Endothelial cell of umbilical vein (primary cell): ENCODE measurements around the gene DCLRE1A. TPM values are rescaled to one million over a fixed set of nuclear protein-coding genes. Genes with fewer than 3 reads are reported as not detected.

Source experiments
- BruUV-seq: library from RNA; stranded (reverse); fragments of 400-500 nt; replicated peaks from 2 replicates; lab custom pipeline; 2021; lab: Mats Ljungman, UMichigan
- CTCF ChIA-PET: fragments of 300-600, 350-600 bp; sonication (Branson Sonifier 250); formaldehyde crosslinking; loops from one replicate; lab custom pipeline; 2021; ENCODE audit warnings: antibody characterized with exemption, inconsistent platforms; lab: Charles Lee
- POLR2A ChIA-PET: fragments of 300-600, 350-600 bp; sonication (Branson Sonifier 250); formaldehyde crosslinking; loops from one replicate; lab custom pipeline; 2021; ENCODE audit warnings: antibody characterized with exemption, inconsistent platforms; lab: Charles Lee
- DNase-seq: peaks from one replicate; pipeline ENCODE4 v3.0.0-alpha.2; 2011; ENCODE audit warnings: low read depth, low spot score
- FAIRE-seq: peaks from 2 replicates; lab custom pipeline; 2011; peaks lifted over from hg19 to GRCh38; lab: Jason Lieb, UNC
- H2AFZ ChIP-seq: 2 replicates; pipeline ENCODE4 v1.6.0; 2012; ENCODE audit warnings: low read depth, low read length, control low read depth, inconsistent platforms
- H3K27ac ChIP-seq: 2 replicates; pipeline ENCODE4 v1.5.1; 2011; ENCODE audit warnings: low read depth, mild to moderate bottlenecking, control low read depth, low read length, moderate library complexity; ENCODE audit not compliant: insufficient read depth
- H3K27me3 ChIP-seq, 2 experiments: 2 replicates each; pipeline versions ENCODE4 v1.6.0 to v1.6.1; 2011; ENCODE audit warnings: low read length in 2 of 2, mixed read lengths in 1 of 2; ENCODE audit not compliant: control insufficient read depth in 2 of 2, insufficient read depth in 2 of 2
- H3K36me3 ChIP-seq, 2 experiments: 2 replicates in 1 of 2; 3 replicates in 1 of 2; pipeline ENCODE4 v1.5.1; 2011; ENCODE audit warnings: low read length in 2 of 2, mild to moderate bottlenecking in 1 of 2, moderate library complexity in 1 of 2; ENCODE audit not compliant: control insufficient read depth in 2 of 2, insufficient read depth in 2 of 2; ENCODE audit errors: extremely low read depth in 1 of 2
- H3K4me1 ChIP-seq: 3 replicates; pipeline ENCODE4 v1.5.1; 2011; ENCODE audit warnings: mild to moderate bottlenecking, low read length; ENCODE audit not compliant: control insufficient read depth, insufficient read depth; ENCODE audit errors: extremely low read depth
- H3K4me2 ChIP-seq: 2 replicates; pipeline ENCODE4 v1.6.1; 2011; ENCODE audit warnings: low read length, control low read depth, mixed read lengths; ENCODE audit not compliant: insufficient read depth
- H3K4me3 ChIP-seq, 3 experiments: fragments of 200-600 bp in 1 of 3; sonication (generic), shearing (Covaris generic) in 1 of 3; replicated peaks in 1 of 3; 2 replicates each; pipeline ENCODE4 v1.5.1; 2011 to 2016; ENCODE audit warnings: control low read depth in 3 of 3, low read length in 3 of 3, mild to moderate bottlenecking in 2 of 3, inconsistent platforms in 1 of 3, low read depth in 1 of 3, moderate library complexity in 1 of 3; ENCODE audit not compliant: insufficient read depth in 1 of 3
- H3K79me2 ChIP-seq: 2 replicates; pipeline ENCODE4 v1.6.0; 2012; ENCODE audit warnings: low read length, inconsistent platforms; ENCODE audit not compliant: control insufficient read depth, insufficient read depth
- H3K9ac ChIP-seq: replicated peaks from 2 replicates; pipeline ENCODE3; 2011; ENCODE audit warnings: low read length, control low read depth; ENCODE audit not compliant: insufficient read depth; ENCODE audit errors: extremely low read depth
- H3K9me1 ChIP-seq: replicated peaks from 3 replicates; pipeline ENCODE4 v1.6.0; 2011; ENCODE audit warnings: mild to moderate bottlenecking, low read length; ENCODE audit not compliant: control insufficient read depth, insufficient read depth; ENCODE audit errors: extremely low read depth
- H3K9me3 ChIP-seq: replicated peaks from 2 replicates; pipeline ENCODE4 v1.5.1; 2012; ENCODE audit warnings: low read length, inconsistent platforms; ENCODE audit not compliant: control insufficient read depth, insufficient read depth
- H4K20me1 ChIP-seq: replicated peaks from 2 replicates; pipeline ENCODE3; 2011; ENCODE audit warnings: mild to moderate bottlenecking, low read length; ENCODE audit not compliant: control insufficient read depth, insufficient read depth; ENCODE audit errors: extremely low read depth
- CTCF ChIP-seq, 2 donors: IDR thresholded peaks; 1 replicate in 1 of 2; 2 replicates in 1 of 2; pipeline ENCODE4 v1.5.1; 2011; ENCODE audit warnings: low read length in 2 of 2, mild to moderate bottlenecking in 2 of 2, moderate library complexity in 2 of 2, control low read depth in 1 of 2, inconsistent platforms in 1 of 2, low read depth in 1 of 2; ENCODE audit not compliant: insufficient read depth in 1 of 2; ENCODE audit errors: extremely low read depth in 1 of 2
- FOS ChIP-seq: IDR thresholded peaks from 2 replicates; pipeline ENCODE4 v1.6.1; 2011; ENCODE audit warnings: mild to moderate bottlenecking, low read length, moderate library complexity, borderline replicate concordance; ENCODE audit not compliant: insufficient read depth
- GATA2 ChIP-seq: IDR thresholded peaks from 2 replicates; pipeline ENCODE4 v1.7.0; 2011; ENCODE audit warnings: low read depth, mild to moderate bottlenecking, moderate library complexity, mixed read lengths, low read length; ENCODE audit not compliant: insufficient read length, insufficient read depth
- JUN ChIP-seq: IDR thresholded peaks from 2 replicates; pipeline ENCODE4 v1.6.1; 2011; ENCODE audit warnings: borderline replicate concordance, low read depth; ENCODE audit not compliant: insufficient read length, insufficient read depth
- dilution Hi-C: fragments of 300-500 bp; cut with MboI; formaldehyde crosslinking; loops from one replicate; pipeline ENCODE4 v1.15.0; 2019; ENCODE audit warnings: low sequenced_read_pairs; ENCODE audit not compliant: extremely low pct_ligation_motif_present
- intact Hi-C: fragments of 100-400 bp; cut with micrococcal nuclease; formaldehyde crosslinking; loops from one replicate; pipeline ENCODE4 v1.10.0; 2022
- polyA plus RNA-seq, 4 experiments: library from polyadenylated mRNA; depleted of rRNA in 3 of 4; stranded (reverse) in 3 of 4; unstranded in 1 of 4; fragments of >200 nt; gene quantifications; 2 replicates each; pipeline versions ENCODE4 v1.2.1 to v1.2.3, GENCODE V29; 2011 to 2012; ENCODE audit warnings: missing spikeins in 1 of 4
- total RNA-seq: library from RNA; stranded (reverse); gene quantifications from 2 replicates; pipeline ENCODE4 v1.2.3, GENCODE V29; 2021

The DCLRE1A gene
- total and polyA plus RNA-seq, 2 donors (not counting 3 experiments of a cell fraction or from before 2014, with no cell fraction given): 3.6 to 6.7 TPM

- TF ChIP-seq CTCF (IDR thresholded peaks at IDR 0.05; ENCODE audit: extremely low read depth in 1 of 2, insufficient read depth in 1 of 2, low read depth in 1 of 2, low read length in 2 of 2): no peak
- no peak for TF ChIP-seq GATA2
- no peak for TF ChIP-seq JUN
- no peak for TF ChIP-seq FOS
- Histone ChIP-seq H3K36me3 (no peaks in the 10 kb centered on the region), H3K4me1 (no peaks in the 10 kb centered on the region), H3K4me2 (no peak overlapping the region), H3K4me3 (no peak overlapping the region), H3K9me3 (no peaks in the 10 kb centered on the region), H3K9ac (no peak overlapping the region), H2AFZ (no peak overlapping the region), H3K27ac (no peak overlapping the region), H3K9me1 (no peaks in the 10 kb centered on the region), H3K79me2 (peaks cover 36% of the 10 kb centered on the region), H3K27me3 (no peaks in the 10 kb centered on the region), H4K20me1 (no peaks in the 10 kb centered on the region)
- ChIA-PET POLR2A (no interaction called here), CTCF (no interaction called here)
- dilution Hi-C loops: no loop called here
- no TSS peak for BruUV-seq
- FAIRE-seq (no peak), DNase-seq (no peak)
- intact Hi-C loops: no loop called here
Measured at GRCh38 chr10:113867904-113868303, 14.0 kb upstream of the DCLRE1A start.
